SK-N-SH treated with all-trans-retinoic acid at 6 μM for 48 hours (cell line): ENCODE data around the gene WFDC9.

Experiments
- ATAC-seq: fragments of 200-7000 bp; cut with Tn5 transposase; 3 replicates; pipeline ENCODE4 v1.9.1; 2020; ENCODE audit warnings: mild to moderate bottlenecking, moderate library complexity
- SNAI2 ChIP-seq: fragments of 250-450 bp; sonication (Bioruptor Pico); IDR thresholded peaks from 2 replicates; pipeline ENCODE4 v1.5.0; 2020; ENCODE audit warnings: mild to moderate bottlenecking, moderate library complexity
- ZNF70 ChIP-seq: fragments of 450-650 bp; formaldehyde crosslinking; IDR thresholded peaks from 2 replicates; pipeline ENCODE4 v1.5.0; 2020; ENCODE audit warnings: mild to moderate bottlenecking, moderate library complexity
- TF ChIP-seq, protein P1 (sequence below): fragments of 250-450 bp; sonication (Bioruptor Pico); IDR thresholded peaks from 2 replicates; pipeline ENCODE4 v1.5.1; 2021; ENCODE audit warnings: mild to moderate bottlenecking, moderate library complexity

Gene WFDC9

DNA sequence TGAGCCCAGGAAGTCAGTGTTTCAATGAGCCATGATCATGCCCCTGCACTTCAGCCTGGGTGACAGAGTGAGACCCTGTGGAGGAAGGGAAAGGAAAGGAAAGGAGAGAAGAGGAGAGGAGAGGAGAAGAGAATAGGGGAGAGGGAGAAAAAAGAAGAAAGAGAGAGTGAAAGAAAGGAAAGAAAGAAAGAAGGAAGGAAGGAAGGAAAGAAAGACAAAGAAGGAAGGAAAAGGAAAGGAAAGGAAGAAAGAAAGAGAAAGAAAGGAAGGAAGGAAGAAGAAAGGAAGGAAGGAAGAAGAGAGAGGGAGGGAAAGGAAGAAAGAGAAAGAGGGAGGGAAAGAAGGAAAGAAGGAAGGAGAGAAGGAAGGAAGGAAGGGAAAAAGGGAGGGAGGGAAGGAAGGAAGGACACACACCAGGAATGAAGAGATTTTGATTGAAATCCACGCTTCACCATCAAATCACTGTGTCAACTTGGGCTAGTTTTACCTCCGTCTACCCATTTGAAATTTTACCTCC is 66.3 kb downstream of the WFDC9 start:
- TF ChIP-seq, protein P1, sequence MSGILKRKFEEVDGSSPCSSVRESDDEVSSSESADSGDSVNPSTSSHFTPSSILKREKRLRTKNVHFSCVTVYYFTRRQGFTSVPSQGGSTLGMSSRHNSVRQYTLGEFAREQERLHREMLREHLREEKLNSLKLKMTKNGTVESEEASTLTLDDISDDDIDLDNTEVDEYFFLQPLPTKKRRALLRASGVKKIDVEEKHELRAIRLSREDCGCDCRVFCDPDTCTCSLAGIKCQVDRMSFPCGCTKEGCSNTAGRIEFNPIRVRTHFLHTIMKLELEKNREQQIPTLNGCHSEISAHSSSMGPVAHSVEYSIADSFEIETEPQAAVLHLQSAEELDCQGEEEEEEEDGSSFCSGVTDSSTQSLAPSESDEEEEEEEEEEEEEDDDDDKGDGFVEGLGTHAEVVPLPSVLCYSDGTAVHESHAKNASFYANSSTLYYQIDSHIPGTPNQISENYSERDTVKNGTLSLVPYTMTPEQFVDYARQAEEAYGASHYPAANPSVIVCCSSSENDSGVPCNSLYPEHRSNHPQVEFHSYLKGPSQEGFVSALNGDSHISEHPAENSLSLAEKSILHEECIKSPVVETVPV (CRISPR knock-in tag) = no peak
- no peak for TF ChIP-seq ZNF70 (CRISPR knock-in tag)
- TF ChIP-seq SNAI2 (CRISPR knock-in tag) = no peak
- no peak for ATAC-seq
